HG02571 (cell line): ENCODE measurements around the gene COL25A1.

Experiments used
- ATAC-seq: cut with Tn5 transposase; IDR thresholded peaks from one replicate; pipeline ENCODE4 v1.9.1; 2021; ENCODE audit warnings: mild to moderate bottlenecking, moderate library complexity; ENCODE audit not compliant: unreplicated experiment

COL25A1 gene

GRCh38 chr4:108926061-108926460, 376.4 kb downstream of the COL25A1 start:
- no peak for ATAC-seq

DNA sequence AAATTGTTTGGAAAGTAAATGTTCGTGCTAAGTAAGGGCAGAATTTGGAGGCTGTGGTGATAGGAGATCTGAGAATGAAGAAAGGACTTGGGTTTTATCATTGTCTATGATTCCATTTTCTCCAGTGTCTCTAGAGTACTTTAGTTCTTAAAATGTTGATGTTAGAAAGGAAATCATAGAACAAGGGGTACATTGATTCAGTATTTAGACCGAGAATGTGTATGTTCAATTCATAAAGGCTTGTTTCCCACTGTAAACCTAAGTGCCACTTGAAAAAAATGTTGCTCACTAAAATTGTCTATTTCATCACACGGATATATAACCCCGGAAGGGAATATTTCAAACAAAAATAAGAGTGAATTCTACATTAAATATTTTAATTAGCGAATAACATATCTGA, 380.3 kb downstream of the COL25A1 start:
- ATAC-seq = no peak

GRCh38 chr4:108920395-108921087, 381.9 kb downstream of the COL25A1 start:
- no peak for ATAC-seq

DNA sequence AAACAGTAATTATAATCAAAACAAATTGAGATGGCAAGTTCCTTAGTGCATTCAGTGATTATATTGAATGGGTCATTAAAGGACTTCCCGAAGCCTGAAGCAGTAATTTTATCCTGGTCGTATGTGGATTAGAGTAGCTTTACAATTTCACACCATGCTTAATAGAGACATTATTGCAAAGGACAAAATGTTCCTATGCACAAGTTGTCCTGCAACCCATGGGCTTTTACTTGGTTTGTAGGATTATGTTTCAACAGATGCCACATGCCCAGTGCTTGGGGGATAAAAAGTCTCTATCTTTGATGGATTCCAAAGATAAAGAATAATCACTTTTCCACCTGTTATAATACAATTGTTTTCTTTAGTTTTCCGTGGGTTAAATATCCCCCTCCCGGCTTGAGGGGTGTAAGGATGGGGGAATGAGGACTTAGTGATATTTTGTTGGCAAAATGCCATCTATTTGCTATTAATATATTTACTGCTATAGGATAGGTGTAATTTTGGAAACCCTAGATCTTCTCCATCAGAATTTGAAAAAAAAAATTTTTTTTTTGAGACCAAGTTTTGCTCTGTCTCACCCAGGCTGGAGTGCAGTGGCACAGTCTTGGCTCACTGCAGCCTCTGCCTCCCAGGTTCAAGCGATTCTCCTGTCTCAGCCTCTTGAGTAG, 383.1 kb downstream of the COL25A1 start:
- no peak for ATAC-seq

DNA sequence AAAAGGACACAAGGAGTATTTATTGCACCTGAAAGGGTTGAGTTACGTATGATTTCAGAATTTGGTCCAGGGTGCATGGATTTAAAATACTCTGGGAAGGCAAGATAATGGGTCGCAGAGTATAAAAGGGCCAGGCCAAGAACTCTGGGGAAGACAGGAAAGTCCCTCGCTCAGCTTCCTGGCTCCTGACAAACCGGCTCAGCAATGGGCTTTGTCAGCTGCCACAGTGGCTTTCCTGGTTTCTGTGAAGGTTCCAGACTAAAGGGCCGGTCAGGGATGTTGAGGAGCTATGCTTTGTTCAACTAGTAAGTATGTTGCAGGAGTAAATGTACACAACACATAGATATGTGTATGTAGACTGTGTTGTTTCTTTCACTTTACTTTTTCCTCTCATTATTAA, 385.2 kb downstream of the COL25A1 start:
- no peak for ATAC-seq

GRCh38 chr4:108916638-108917037, 385.8 kb downstream of the COL25A1 start:
- ATAC-seq = no peak

GRCh38 chr4:108906866-108907367, 395.5 kb downstream of the COL25A1 start:
- ATAC-seq = no peak

DNA sequence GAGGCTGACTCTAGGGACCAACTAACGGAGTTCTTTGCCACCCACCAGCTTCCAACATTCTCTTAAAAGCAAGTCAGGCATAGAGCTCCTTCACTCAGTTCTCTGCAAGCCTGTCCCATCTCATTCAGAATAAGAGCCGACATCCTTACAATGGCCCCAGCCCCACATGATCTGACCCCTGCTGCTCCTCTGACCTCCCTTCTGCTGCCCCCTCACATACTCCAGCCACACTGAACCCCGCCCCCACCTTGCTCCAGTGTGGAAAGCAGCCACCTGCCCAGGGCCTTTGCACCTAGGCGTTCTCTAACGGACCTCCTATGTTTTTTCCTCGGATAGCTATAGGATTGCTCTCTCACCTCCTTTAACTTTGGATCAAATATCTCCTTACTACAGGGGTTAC, 396.5 kb downstream of the COL25A1 start:
- ATAC-seq = no peak

DNA sequence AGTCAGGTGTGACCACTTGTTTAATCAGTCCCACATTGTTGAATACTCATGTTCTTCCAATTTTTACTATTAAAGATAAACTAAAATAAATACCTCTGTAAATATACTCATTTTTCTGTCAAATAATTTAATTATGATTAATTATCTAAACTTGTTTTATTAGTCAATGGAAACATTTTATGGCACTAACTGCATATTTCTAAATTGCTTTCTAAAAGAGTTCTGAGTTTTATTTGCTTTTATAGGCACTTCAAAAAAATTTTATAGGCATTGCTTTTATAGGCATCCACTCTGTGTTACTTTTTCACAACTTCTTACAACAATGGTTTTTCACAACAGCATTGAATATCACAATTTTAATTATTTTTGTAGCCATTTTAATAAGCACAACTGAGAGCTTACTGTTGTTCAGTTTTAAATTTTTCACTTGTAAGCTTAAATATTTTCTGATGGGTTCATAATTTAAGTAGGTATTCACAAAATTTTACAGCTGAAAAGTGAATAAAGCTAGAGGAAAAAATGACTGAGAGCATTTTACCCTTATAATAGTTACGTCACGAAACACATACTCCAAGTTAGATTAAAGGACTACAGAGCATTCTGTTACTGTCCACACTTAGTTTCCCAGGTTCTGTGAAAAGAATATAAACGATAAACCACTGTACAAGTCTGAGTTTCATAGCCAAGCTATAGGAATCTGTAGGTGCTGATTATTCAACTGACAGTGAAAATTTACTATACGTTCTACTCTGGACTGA, 398.8 kb downstream of the COL25A1 start:
- no peak for ATAC-seq

DNA sequence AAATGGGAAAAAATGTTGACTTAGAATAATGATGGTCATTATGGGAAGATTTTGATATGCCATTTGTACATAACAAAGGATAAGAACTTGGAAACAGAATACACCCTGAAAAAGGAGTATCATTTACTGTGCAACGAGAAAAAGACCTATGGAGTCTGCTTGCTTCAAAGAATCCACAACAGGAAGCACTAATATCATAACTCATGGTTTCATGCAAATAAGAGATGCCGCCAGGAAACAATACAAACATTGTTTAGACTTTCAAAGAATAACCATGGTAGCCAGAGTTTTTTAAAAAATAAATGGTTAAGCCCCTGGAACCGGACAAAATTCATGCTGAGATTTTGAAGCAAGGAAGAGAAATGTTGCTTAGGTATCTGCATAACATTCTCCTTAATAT, 399.7 kb downstream of the COL25A1 start:
- ATAC-seq = no peak

GRCh38 chr4:108901291-108901690, 401.2 kb downstream of the COL25A1 start:
- no peak for ATAC-seq

GRCh38 chr4:108900018-108900580, 402.4 kb downstream of the COL25A1 start:
- no peak for ATAC-seq

GRCh38 chr4:108893468-108893867, 409.0 kb downstream of the COL25A1 start:
- no peak for ATAC-seq

DNA sequence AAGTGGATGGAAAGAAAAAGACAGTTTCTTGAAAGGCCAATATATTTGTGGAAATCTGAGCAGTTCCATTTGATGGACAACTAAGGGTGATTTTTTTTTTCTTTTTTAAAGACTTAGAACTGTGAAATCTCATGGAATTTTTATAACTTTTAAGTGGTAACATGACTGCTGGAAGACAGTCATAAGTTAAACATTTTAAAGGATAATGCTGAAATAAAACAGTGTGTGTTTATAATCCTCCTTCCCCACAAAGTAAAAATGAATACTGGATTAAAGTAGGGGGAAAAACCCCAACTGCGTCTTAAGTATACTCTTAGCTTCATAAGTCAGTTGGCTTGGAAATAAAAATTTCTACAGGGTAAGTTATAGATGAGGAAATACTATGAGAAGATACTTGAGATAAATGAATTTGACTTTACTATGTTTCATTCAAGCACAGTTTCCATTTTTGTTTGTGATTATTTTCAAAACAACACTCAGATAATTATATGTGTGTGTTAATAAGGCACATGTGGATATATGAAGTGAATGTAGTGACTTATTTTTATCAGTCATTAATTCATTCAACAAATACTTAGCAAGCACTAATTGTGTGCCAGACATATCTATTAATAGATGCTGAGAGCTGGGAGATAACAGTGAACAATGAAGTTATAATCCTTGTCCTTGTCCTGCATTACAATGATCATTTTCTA, 410.4 kb downstream of the COL25A1 start:
- no peak for ATAC-seq

GRCh38 chr4:108890484-108890881, 412.0 kb downstream of the COL25A1 start:
- no peak for ATAC-seq

DNA sequence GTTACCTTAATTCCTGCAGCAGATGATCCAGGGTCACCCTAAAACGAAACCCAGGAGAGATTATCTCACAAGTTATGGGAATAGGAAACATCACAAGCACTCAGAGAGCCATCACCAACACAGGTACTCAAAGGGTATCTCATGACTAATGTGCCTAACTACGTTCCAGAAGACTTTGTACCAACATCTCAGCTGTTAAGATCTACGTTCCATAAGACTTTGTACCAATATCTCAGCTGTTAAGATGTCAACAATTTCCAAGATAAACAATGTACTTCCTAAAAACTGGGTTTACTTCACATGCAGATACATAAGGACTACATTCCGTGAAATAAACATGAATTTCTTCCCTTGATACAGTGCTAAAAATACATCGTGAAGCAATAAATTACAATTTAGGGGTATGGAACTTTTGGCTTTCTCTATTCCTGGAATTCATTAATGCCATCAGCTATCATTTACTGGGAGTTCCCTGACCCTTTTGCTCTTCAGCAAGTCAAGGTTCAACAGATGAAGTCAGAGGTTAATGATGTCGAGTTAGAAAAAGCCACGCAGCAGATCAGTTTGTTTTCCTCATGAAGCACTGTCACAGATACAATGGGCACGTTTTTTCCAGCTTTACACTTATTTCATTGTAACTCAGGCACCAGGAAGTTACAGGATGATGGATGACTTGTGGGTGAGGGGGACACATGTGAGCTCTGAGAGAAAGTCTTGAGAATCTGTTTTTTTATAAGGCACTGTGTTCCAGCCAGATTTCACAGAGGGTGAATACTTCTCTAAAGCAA, 412.6 kb downstream of the COL25A1 start:
- ATAC-seq = no peak

DNA sequence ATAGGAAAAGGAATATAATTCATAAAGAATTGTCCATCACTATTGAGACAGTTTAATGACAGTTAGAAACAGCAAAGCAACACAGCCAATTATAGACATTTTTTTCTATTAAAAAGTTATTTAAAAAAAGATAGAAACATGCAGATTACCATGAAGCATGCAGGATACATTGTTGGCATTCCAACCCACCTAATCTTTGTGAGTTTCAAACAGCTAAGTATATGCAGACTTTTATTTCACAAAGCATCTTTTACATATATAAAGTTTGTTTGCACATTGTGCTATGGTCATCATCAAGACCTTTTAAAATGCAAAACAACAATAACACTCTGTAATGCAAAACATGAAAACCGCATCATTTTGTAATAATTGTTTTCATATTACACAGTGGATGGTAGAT, 413.7 kb downstream of the COL25A1 start:
- ATAC-seq = no peak

GRCh38 chr4:108887034-108887433, 415.4 kb downstream of the COL25A1 start:
- no peak for ATAC-seq

GRCh38 chr4:108885211-108885610, 417.2 kb downstream of the COL25A1 start:
- ATAC-seq = no peak

GRCh38 chr4:108884596-108884995, 417.9 kb downstream of the COL25A1 start:
- no peak for ATAC-seq
